ENCODE measurements around the gene CTU2.

DNA sequence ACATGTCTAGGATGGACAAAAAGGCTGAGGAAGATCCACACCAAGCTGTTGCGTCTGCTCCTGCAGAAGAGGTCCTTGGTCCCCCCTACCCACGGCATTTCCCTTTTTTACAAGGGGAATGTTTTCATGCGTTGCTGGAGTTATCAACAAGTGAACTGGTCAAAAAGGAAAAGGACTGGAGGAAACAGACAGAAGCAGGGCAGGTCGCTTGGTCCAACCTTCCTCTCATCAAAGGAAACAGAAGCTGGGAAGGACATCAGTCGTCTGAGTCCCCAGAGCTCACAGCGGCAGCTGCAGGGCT lies 52.6 kb downstream of the CTU2 start:
- no peak for TF ChIP-seq GATA2 (IDR thresholded peaks at IDR 0.05; ENCODE audit: low read depth, low read length)
- no peak for TF ChIP-seq GATA3 (IDR thresholded peaks at IDR 0.05; ENCODE audit: low read depth, low read length)

All from SH-SY5Y (cell line).